EH (cell line): ENCODE measurements around the gene MAP3K14.
"Not testable (repeated sequence)": the region's sequence is repeated elsewhere in the genome, so short reads cannot be mapped to it uniquely, and the experiment has no call there.

ENCODE experiments used
- DNase-seq: peaks from one replicate; pipeline ENCODE4 v3.0.0-alpha.2; 2015; ENCODE audit warnings: low read depth

Gene MAP3K14

GRCh38 chr17:45315648-45316433 lies 979 bp downstream of the MAP3K14 start:
- DNase-seq = no peak

GRCh38 chr17:45314741-45315647 lies 1.8 kb downstream of the MAP3K14 start:
- DNase-seq = peak; percentile 57

- DNase-seq = no peak
Measured at GRCh38 chr17:45313996-45314740, 2.7 kb downstream of the MAP3K14 start.

GRCh38 chr17:45313421-45313771 lies 3.4 kb downstream of the MAP3K14 start:
- DNase-seq = no peak

- DNase-seq = peak; percentile 44
Measured at GRCh38 chr17:45312477-45313420, 4.1 kb downstream of the MAP3K14 start.

- peak; percentile 71 for DNase-seq
Measured at GRCh38 chr17:45311760-45312476, 4.9 kb downstream of the MAP3K14 start.

GRCh38 chr17:45311401-45311759 lies 5.4 kb downstream of the MAP3K14 start:
- DNase-seq = no peak

GRCh38 chr17:45310380-45311324 lies 6.2 kb downstream of the MAP3K14 start:
- no peak for DNase-seq

GRCh38 chr17:45309400-45309799 lies 7.4 kb downstream of the MAP3K14 start:
- DNase-seq = no peak

GRCh38 chr17:45308840-45309239 lies 8.0 kb downstream of the MAP3K14 start:
- DNase-seq = no peak

GRCh38 chr17:45308016-45308365 lies 8.8 kb downstream of the MAP3K14 start:
- DNase-seq = no peak

- peak; percentile 91 for DNase-seq
Measured at GRCh38 chr17:45307290-45308015, 9.4 kb downstream of the MAP3K14 start.

GRCh38 chr17:45306623-45307022 lies 10.2 kb downstream of the MAP3K14 start:
- no peak for DNase-seq

- DNase-seq = no peak
Measured at GRCh38 chr17:45306094-45306493, 10.7 kb downstream of the MAP3K14 start.

GRCh38 chr17:45305530-45306087 lies 11.2 kb downstream of the MAP3K14 start:
- peak; percentile 73 for DNase-seq

- peak; percentile 92 for DNase-seq
Measured at GRCh38 chr17:45302649-45303173, 14.1 kb downstream of the MAP3K14 start.

- DNase-seq = not testable (repeated sequence)
Measured at GRCh38 chr17:45302220-45302619, 14.6 kb downstream of the MAP3K14 start.

- no peak for DNase-seq
Measured at GRCh38 chr17:45301674-45302073, 15.1 kb downstream of the MAP3K14 start.
